Ascending aorta (tissue), 2 donors: ENCODE measurements around the gene TMEM186. TPM values are rescaled to one million over a fixed set of nuclear protein-coding genes. Genes with fewer than 3 reads are reported as not detected.

ENCODE experiments used
- DNase-seq, 2 donors: peaks; one replicate each; pipeline ENCODE4 v3.0.0-alpha.2; 2019; ENCODE audit warnings: low spot score in 2 of 2
- H3K27ac ChIP-seq, 2 donors: fragments of 200-600 bp; sonication (generic); one replicate each; pipeline ENCODE4 v1.5.1; 2016 to 2017; ENCODE audit warnings: mild to moderate bottlenecking in 1 of 2
- H3K27me3 ChIP-seq: fragments of 200-600 bp; sonication (generic); one replicate; pipeline ENCODE4 v1.5.1; 2017
- H3K36me3 ChIP-seq, 2 donors: fragments of 200-600 bp; sonication (generic); one replicate each; pipeline ENCODE4 v1.5.1; 2016
- H3K4me1 ChIP-seq, 2 donors: fragments of 200-600 bp; sonication (generic); one replicate each; pipeline ENCODE4 v1.5.1; 2016 to 2017; ENCODE audit warnings: mild to moderate bottlenecking in 1 of 2
- H3K4me3 ChIP-seq, 2 donors: fragments of 200-600 bp; sonication (generic); one replicate each; pipeline ENCODE4 v1.5.1; 2016 to 2017; ENCODE audit warnings: mild to moderate bottlenecking in 1 of 2
- H3K9me3 ChIP-seq, 2 donors: fragments of 200-600 bp; sonication (generic); one replicate each; pipeline ENCODE4 v1.5.1; 2016
- CTCF ChIP-seq, 3 experiments: fragments of 200-600 bp in 2 of 3; fragments of 450-650 bp in 1 of 3; sonication (generic) in 2 of 3; IDR thresholded peaks; one replicate each; pipeline ENCODE4 v1.5.1; 2016 to 2019; ENCODE audit warnings: antibody characterized with exemption in 3 of 3, mild to moderate bottlenecking in 1 of 3, moderate library complexity in 1 of 3
- intact Hi-C: fragments of 100-400 bp; cut with DNase I; formaldehyde crosslinking; loops from one replicate; pipeline ENCODE4 v1.15.1; 2023
- total RNA-seq: library from RNA; depleted of rRNA; stranded (reverse); fragments of >200 nt; gene quantifications from one replicate; pipeline ENCODE4 v1.1.0, GENCODE V29; 2016

Gene TMEM186
- total RNA-seq, 1 donor from 2014 or later, result 1.5 TPM

- Histone ChIP-seq H3K36me3 (peaks cover 22 to 33% of the 10 kb centered on the region in 2 donors), H3K4me3 (no peak overlapping the region), H3K27me3 (no peaks in the 10 kb centered on the region), H3K9me3 (no peaks in the 10 kb centered on the region), H3K27ac (no peak overlapping the region), H3K4me1 (no peaks in the 10 kb centered on the region)
- intact Hi-C loops, result no loop called here
- no peak for DNase-seq
- no peak for TF ChIP-seq CTCF (IDR thresholded peaks at IDR 0.05)
Observed at GRCh38 chr16:8832717-8833105, 35.3 kb upstream of the TMEM186 start.

GRCh38 chr16:8831871-8832716, 34.7 kb upstream of the TMEM186 start:
- Histone ChIP-seq H3K27ac (no peak overlapping the region), H3K9me3 (no peaks in the 10 kb centered on the region), H3K27me3 (no peaks in the 10 kb centered on the region), H3K4me3 (no peak overlapping the region), H3K4me1 (no peaks in the 10 kb centered on the region), H3K36me3 (peaks cover 22 to 33% of the 10 kb centered on the region in 2 donors)
- DNase-seq, result no peak
- TF ChIP-seq CTCF (IDR thresholded peaks at IDR 0.05), result no peak
- intact Hi-C loops, result no loop called here

GRCh38 chr16:8831450-8831849, 34.0 kb upstream of the TMEM186 start:
- Histone ChIP-seq H3K27ac (no peak overlapping the region), H3K27me3 (no peaks in the 10 kb centered on the region), H3K4me3 (no peak overlapping the region), H3K4me1 (no peaks in the 10 kb centered on the region), H3K9me3 (no peaks in the 10 kb centered on the region), H3K36me3 (peaks cover 22 to 33% of the 10 kb centered on the region in 2 donors)
- no peak for TF ChIP-seq CTCF (IDR thresholded peaks at IDR 0.05)
- intact Hi-C loops, result no loop called here
- no peak for DNase-seq

- no peak overlapping the region for H3K4me3 ChIP-seq
- H3K27me3 ChIP-seq, result no peaks in the 10 kb centered on the region
- intact Hi-C loops, result no loop called here
- H3K36me3 ChIP-seq, result peaks cover 22 to 42% of the 10 kb centered on the region in 2 donors
- H3K9me3 ChIP-seq, result no peaks in the 10 kb centered on the region
- no peak overlapping the region for H3K27ac ChIP-seq
- DNase-seq, result no peak
- no peaks in the 10 kb centered on the region for H3K4me1 ChIP-seq
- TF ChIP-seq CTCF (IDR thresholded peaks at IDR 0.05), result no peak
Observed at GRCh38 chr16:8828541-8829165, 31.2 kb upstream of the TMEM186 start.

- no peak overlapping the region for H3K4me3 ChIP-seq
- intact Hi-C loops, result no loop called here
- H3K27me3 ChIP-seq, result no peaks in the 10 kb centered on the region
- H3K36me3 ChIP-seq, result peaks cover 24 to 34% of the 10 kb centered on the region in 2 donors
- TF ChIP-seq CTCF (IDR thresholded peaks at IDR 0.05), result no peak
- H3K27ac ChIP-seq, result no peak overlapping the region
- H3K4me1 ChIP-seq, result no peaks in the 10 kb centered on the region
- DNase-seq, result no peak
- no peaks in the 10 kb centered on the region for H3K9me3 ChIP-seq
Observed at GRCh38 chr16:8826278-8826879, 28.9 kb upstream of the TMEM186 start.
